GM18508 (cell line): ENCODE data around the gene TRIM26.
"Not testable (repeated sequence)": the region's sequence is repeated elsewhere in the genome, so short reads cannot be mapped to it uniquely, and the experiment has no call there.

Experiments used
- ATAC-seq: cut with Tn5 transposase; IDR thresholded peaks from one replicate; pipeline ENCODE4 v1.9.1; 2021; ENCODE audit warnings: moderate number of reproducible peaks; ENCODE audit not compliant: insufficient read depth, unreplicated experiment

TRIM26 gene

DNA sequence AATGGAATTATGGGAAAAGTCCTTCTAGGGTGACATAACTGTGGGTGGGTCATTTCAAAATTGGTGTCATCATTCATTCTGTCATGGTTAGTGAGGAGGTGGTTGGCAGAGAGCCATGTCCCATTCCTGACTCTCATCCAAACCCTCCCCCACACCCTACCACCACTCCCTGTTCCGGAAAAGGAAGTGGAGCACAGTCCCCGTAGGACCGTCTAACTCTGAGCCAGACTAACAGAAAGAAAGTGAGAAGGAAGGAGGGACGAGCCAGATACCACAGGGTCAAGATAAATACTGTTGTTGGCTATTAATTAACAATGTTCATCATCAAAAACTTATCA lies 57.0 kb downstream of the TRIM26 start:
- ATAC-seq = no peak

- ATAC-seq = no peak
These were observed 57.5 kb downstream of the TRIM26 start for GRCh38 chr6:30155520-30156261.

GRCh38 chr6:30154709-30155519 lies 58.3 kb downstream of the TRIM26 start:
- ATAC-seq = no peak

DNA sequence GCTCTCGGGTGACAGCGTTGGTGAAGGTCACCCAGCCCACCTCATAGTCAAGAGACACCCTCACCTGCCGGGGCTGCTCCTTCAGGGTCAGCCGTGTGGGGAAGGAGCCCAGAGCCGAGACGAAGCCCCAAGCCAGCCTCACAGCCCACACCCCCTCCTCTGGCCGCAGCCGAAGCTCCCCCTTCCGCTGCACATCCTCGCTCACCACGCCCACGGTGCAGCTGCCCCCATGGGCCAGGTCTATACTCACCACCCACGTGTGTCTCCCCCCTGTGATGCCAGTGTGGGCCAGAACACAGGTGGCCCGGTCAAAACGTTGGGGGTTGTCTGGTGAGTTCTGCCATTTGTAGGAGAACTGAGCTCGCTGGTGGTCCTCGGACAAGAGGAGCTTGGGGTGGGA lies 59.1 kb downstream of the TRIM26 start:
- ATAC-seq = no peak

DNA sequence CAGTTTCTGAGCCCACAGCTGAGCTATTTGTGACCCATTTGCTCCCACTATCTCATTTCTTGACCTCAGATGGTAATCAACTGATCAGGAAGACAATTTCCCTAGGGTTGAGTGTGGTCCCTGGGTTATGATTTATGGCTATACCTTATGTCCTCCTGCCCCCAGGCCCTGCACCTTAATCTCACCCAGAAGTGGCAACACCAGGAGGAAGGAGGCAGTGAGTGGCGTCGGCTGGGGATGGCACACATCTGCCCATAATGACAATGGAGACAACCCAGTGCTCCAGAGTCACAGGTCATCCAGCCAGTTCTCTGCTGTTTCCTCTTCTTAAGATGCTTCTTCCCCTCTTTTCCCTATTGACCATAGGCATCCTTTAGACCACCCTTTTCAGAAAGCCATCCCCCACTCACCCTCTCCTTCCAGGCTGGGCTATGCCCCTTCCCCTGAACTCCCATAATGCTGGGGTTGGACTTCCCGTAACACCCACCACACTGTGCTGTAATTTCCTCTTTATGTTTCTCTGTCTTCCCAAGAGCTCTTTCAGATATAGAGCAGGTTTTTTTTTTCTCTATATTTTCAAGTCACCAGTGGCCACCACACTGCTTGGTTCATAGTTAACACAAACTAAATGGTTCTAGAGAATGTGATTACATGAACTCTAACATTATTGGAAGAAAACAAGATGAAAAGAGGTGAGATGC lies 60.1 kb downstream of the TRIM26 start:
- no peak for ATAC-seq

DNA sequence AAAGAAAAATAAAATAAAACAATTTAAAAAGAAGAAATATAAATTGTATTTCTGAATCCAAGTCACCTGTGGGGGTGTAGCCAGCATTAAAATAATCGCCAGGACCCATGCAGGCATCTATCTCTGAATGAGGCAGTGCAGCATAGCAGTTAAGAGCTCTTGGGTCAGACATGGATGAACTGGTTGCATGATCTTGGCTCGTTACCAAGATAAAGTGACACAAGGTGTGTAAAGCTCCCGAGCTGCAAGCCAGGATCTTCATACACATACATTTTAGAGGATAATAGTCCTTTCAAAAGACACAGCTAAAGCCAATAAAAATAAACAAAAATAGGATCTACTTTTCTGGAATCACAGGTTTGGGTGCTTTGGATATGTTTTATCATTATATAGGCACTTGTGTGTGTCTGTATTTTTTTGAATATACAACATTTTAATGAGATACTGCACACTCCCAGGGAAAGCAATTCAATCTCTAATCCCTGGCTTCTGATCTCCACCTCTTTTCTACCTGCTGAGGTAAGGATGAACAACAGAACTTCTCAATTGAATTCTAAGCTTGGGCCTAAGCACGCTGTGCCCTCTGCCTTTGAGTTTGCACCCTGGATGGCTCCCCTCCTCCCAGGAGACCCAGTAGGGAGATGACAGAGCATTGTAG lies 61.1 kb downstream of the TRIM26 start:
- ATAC-seq = no peak

DNA sequence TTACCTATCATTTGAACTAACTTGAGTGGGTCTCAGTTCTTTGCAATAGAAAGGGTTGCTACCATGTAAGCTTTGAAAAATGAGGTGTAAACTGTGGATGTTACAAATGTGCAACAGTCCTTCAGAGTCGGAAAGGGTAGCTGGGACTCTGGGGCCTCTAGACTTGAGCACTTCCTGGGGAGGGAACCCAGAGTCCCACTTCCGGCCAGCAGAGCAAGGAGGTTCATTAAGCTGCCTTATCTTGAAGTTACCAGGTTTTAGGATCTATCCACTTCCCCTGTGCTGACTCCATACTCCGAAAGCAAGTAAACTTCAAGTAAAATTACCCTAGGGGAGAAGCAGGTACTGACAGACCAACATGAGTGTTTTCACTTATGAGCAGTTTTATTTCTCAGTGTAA lies 61.6 kb downstream of the TRIM26 start:
- no peak for ATAC-seq

DNA sequence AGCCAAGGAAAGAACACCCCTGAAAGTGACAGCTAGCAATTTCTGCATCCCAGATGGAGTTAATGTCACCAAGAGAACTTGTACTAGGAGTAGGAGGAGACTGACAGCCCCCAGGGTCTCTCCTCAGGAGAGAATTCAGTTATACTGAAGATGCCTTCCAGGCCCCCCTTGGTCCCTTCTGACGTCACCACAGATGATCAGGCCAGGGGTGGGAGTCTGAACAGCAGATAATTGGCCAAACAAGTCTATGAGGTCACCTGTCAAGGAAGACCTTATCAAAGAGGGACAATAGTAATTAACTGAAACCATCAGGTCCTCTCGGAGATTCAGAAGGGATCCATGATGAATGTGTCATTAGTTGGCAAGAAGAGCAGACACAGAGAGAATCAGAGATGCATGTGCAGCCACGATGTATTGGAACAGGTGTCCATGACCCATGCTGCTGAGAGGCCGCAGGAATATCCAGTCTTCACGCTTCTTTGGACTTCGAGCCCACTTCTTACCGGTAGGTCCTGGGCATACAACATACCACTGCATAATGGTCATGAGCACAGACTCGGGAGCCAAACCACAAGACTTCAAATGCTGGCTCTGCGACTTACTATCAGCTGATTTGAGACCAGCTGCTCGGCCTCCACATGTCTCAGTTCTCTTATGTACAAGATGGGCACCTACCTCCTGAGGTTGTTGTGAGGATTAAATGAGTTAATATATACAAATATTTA lies 62.4 kb downstream of the TRIM26 start:
- no peak for ATAC-seq

- ATAC-seq = no peak
These were observed 63.2 kb downstream of the TRIM26 start for GRCh38 chr6:30149858-30150550.

- ATAC-seq = no peak
These were observed 64.0 kb downstream of the TRIM26 start for GRCh38 chr6:30149234-30149633.

DNA sequence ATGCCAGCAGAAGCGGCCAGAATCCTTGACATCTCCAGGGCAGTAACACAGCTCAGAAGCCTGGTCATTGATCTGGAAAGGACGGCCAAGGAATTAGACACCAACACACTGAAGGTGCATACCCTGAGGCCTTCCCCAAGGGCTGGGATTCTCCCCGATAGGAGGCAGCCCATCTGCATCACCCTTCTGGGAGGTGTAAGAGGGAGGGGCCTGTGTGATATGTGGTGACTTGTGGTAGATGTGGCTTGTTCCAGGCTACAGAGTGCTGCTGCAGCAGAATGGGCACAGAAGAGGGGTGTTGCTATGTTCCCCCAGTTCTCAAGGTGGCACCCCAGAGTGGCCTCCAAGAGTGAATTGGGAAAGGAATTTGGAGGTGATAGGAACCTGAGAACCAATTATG lies 66.1 kb downstream of the TRIM26 start:
- no peak for ATAC-seq

GRCh38 chr6:30145818-30146217 lies 67.4 kb downstream of the TRIM26 start:
- no peak for ATAC-seq

DNA sequence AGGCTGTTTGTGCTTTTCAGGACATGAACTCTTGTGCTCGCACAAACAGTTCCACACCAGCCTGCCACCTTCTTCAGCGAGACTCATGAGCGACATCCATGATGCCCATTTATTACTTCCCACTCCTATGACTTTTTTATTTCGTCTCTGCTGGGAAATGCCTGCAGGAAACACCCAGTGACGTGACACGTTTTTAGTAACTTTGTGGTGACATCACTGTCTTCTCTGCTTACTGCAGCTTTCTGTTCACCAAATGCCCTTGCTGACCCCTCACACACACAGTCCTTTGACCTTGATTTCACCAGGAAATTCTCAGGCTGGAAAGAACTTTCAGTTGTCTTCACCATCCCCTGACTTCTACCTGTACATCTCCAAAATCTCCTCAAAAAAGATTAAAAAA lies 68.4 kb downstream of the TRIM26 start:
- ATAC-seq = no peak

GRCh38 chr6:30143780-30144179 lies 69.4 kb downstream of the TRIM26 start:
- no peak for ATAC-seq

GRCh38 chr6:30142665-30143064 lies 70.5 kb downstream of the TRIM26 start:
- ATAC-seq = no peak

GRCh38 chr6:30140240-30140639 lies 73.0 kb downstream of the TRIM26 start:
- ATAC-seq = not testable (repeated sequence)

GRCh38 chr6:30136570-30137286 lies 76.5 kb downstream of the TRIM26 start:
- ATAC-seq = no peak

GRCh38 chr6:30135757-30136156 lies 77.4 kb downstream of the TRIM26 start, which contains the start of gene TRIM40:
Gene TRIM40, plus strand, starts transcription at chr6:30136140. Its CDS starts 897 bp downstream, at chr6:30137037.
- ATAC-seq = no peak

- ATAC-seq = no peak
These were observed 78.1 kb downstream of the TRIM26 start for GRCh38 chr6:30135147-30135546.
